Transverse colon (tissue), 4 donors: ENCODE results near the gene WASF2. TPM values are rescaled to one million over a fixed set of nuclear protein-coding genes. Genes with fewer than 3 reads are reported as not detected.
A peak's percentile ranks its signal among the peaks of the same experiment; 100 is the strongest.
"Not testable (repeated sequence)": the region's sequence is repeated elsewhere in the genome, so short reads cannot be mapped to it uniquely, and the experiment has no call there.

Experiments used
- DNase-seq: peaks from one replicate; pipeline ENCODE4 v3.0.0-alpha.2; 2019
- H3K27ac ChIP-seq, 4 donors: fragments of 200-600 bp; sonication (generic); 2 replicates each; pipeline ENCODE4 v1.5.1; 2016 to 2018; ENCODE audit warnings: inconsistent platforms in 4 of 4
- H3K27me3 ChIP-seq: fragments of 200-600 bp; sonication (generic); 2 replicates; pipeline ENCODE4 v1.5.1; 2017; ENCODE audit warnings: inconsistent platforms
- H3K36me3 ChIP-seq, 4 donors: fragments of 200-600 bp; sonication (generic); 2 replicates each; pipeline ENCODE4 v1.5.1; 2017 to 2019; ENCODE audit warnings: inconsistent platforms in 4 of 4
- H3K4me1 ChIP-seq, 4 donors: fragments of 200-600 bp; sonication (generic); 2 replicates each; pipeline ENCODE4 v1.5.1; 2017 to 2020; ENCODE audit warnings: inconsistent platforms in 4 of 4
- H3K4me3 ChIP-seq, 4 donors: fragments of 200-600 bp; sonication (generic); 1 replicate in 1 of 4; 2 replicates in 3 of 4; pipeline versions ENCODE4 v1.5.1 to v1.6.1; 2017 to 2019; ENCODE audit warnings: inconsistent platforms in 4 of 4
- H3K9me3 ChIP-seq, 2 donors: fragments of 200-600 bp; sonication (generic); 2 replicates each; pipeline ENCODE4 v1.5.1; 2017 to 2019; ENCODE audit warnings: inconsistent platforms in 2 of 2
- EP300 ChIP-seq: sonication (generic); formaldehyde crosslinking; IDR thresholded peaks from one replicate; pipeline ENCODE4 v1.6.1; 2017; ENCODE audit warnings: antibody characterized with exemption, low read depth
- POLR2A ChIP-seq: fragments of 450-650 bp; IDR thresholded peaks from one replicate; pipeline ENCODE4 v1.6.1; 2016; ENCODE audit warnings: antibody characterized with exemption, mild to moderate bottlenecking, moderate library complexity
- POLR2AphosphoS5 ChIP-seq, 3 donors: sonication (generic); formaldehyde crosslinking; IDR thresholded peaks; one replicate each; pipeline ENCODE4 v1.6.1; 2016; ENCODE audit warnings: antibody characterized with exemption in 3 of 3
- WGBS, 2 donors: methylation state at CpG; one replicate each; pipeline ENCODE4 v1.1.5; 2018; ENCODE audit warnings: low coverage in 1 of 2; 5-methylcytosine and 5-hydroxymethylcytosine counted together
- in situ Hi-C, 4 donors: fragments of 200-750 bp; cut with MboI; loops; one replicate each; pipeline versions ENCODE4 v1.15.0 to v1.15.1; 2017; ENCODE audit warnings: low sequenced_read_pairs in 3 of 4, low pct_ligation_motif_present in 1 of 4, low pct_unique_long_range_greater_than_20kb in 1 of 4
- intact Hi-C: fragments of 100-400 bp; cut with DNase I; formaldehyde crosslinking; loops from one replicate; pipeline ENCODE4 v1.15.1; 2023; ENCODE audit warnings: low total_unique reads
- total RNA-seq, 4 donors: library from RNA; depleted of rRNA; stranded (reverse); fragments of >200 nt; gene quantifications; one replicate each; pipeline ENCODE4 v1.1.0, GENCODE V29; 2016
- TF ChIP-seq, protein P1 (sequence below), 5 experiments: fragments of 200-600 bp in 3 of 5; fragments of 450-650 bp in 2 of 5; sonication (generic) in 3 of 5; IDR thresholded peaks; 1 replicate in 2 of 5; 2 replicates in 3 of 5; pipeline ENCODE4 v1.5.1; 2016 to 2017; ENCODE audit warnings: antibody characterized with exemption in 5 of 5, inconsistent platforms in 3 of 5, mild to moderate bottlenecking in 2 of 5, moderate library complexity in 1 of 5

The WASF2 gene
- total RNA-seq, 4 donors from 2014 or later: 34.6 to 114 (median 60.9) TPM

GRCh38 chr1:27388337-27389005, 101.5 kb downstream of the WASF2 start:
- DNase-seq: peak; percentile 85
- WGBS, 2 donors: 39 to 100% methylated on average over 1 to 5 of the region's 5 CpGs
- intact Hi-C loops: no loop called here
- Histone ChIP-seq H3K9me3 (no peaks in the 10 kb centered on the region), H3K27me3 (peaks cover 7% of the 10 kb centered on the region), H3K4me1 (peaks cover 16 to 20% (median 18%) of the 10 kb centered on the region in 4 donors), H3K4me3 (no peak overlapping the region), H3K27ac (no peak overlapping the region), H3K36me3 (no peaks in the 10 kb centered on the region)
- TF ChIP-seq POLR2AphosphoS5 (IDR thresholded peaks at IDR 0.05): no peak
- TF ChIP-seq, protein P1, sequence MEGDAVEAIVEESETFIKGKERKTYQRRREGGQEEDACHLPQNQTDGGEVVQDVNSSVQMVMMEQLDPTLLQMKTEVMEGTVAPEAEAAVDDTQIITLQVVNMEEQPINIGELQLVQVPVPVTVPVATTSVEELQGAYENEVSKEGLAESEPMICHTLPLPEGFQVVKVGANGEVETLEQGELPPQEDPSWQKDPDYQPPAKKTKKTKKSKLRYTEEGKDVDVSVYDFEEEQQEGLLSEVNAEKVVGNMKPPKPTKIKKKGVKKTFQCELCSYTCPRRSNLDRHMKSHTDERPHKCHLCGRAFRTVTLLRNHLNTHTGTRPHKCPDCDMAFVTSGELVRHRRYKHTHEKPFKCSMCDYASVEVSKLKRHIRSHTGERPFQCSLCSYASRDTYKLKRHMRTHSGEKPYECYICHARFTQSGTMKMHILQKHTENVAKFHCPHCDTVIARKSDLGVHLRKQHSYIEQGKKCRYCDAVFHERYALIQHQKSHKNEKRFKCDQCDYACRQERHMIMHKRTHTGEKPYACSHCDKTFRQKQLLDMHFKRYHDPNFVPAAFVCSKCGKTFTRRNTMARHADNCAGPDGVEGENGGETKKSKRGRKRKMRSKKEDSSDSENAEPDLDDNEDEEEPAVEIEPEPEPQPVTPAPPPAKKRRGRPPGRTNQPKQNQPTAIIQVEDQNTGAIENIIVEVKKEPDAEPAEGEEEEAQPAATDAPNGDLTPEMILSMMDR (IDR thresholded peaks at IDR 0.05): peak; percentile 84 to 95 (median 91)
- in situ Hi-C loops: loop anchor here in 1 of 4 donors (5.0 kb wide), 1 partner anchor 86 kb away; no protein-coding TSS in a partner anchor

GRCh38 chr1:27384797-27385196, 105.2 kb downstream of the WASF2 start:
- H3K4me3 ChIP-seq, H3K36me3 ChIP-seq, intact Hi-C loops, H3K27me3 ChIP-seq, H3K27ac ChIP-seq, DNase-seq, H3K9me3 ChIP-seq, H3K4me1 ChIP-seq: not testable (repeated sequence)
- 83% methylated on average over 3 of the region's 3 CpGs; no CpG with 5 or more reads in 1 of the 2 donors for WGBS, 2 donors
- in situ Hi-C loops: loop anchor here in 1 of 4 donors (5.0 kb wide), 1 partner anchor 82 kb away; no protein-coding TSS in a partner anchor

GRCh38 chr1:27383661-27384060, 106.3 kb downstream of the WASF2 start:
- no peaks in the 10 kb centered on the region for H3K9me3 ChIP-seq
- TF ChIP-seq POLR2AphosphoS5 (IDR thresholded peaks at IDR 0.05) (no peak), POLR2A (no peak)
- no peak overlapping the region for H3K4me3 ChIP-seq
- in situ Hi-C loops: no loop called here
- H3K4me1 ChIP-seq: peaks cover 0 to 6% (median 2%) of the 10 kb centered on the region in 4 donors
- H3K27me3 ChIP-seq: no peaks in the 10 kb centered on the region
- intact Hi-C loops: no loop called here
- DNase-seq: no peak
- WGBS, 2 donors: 95 to 100% methylated on average over 3 to 13 of the region's 13 CpGs
- no peaks in the 10 kb centered on the region for H3K36me3 ChIP-seq
- H3K27ac ChIP-seq: no peak overlapping the region

DNA sequence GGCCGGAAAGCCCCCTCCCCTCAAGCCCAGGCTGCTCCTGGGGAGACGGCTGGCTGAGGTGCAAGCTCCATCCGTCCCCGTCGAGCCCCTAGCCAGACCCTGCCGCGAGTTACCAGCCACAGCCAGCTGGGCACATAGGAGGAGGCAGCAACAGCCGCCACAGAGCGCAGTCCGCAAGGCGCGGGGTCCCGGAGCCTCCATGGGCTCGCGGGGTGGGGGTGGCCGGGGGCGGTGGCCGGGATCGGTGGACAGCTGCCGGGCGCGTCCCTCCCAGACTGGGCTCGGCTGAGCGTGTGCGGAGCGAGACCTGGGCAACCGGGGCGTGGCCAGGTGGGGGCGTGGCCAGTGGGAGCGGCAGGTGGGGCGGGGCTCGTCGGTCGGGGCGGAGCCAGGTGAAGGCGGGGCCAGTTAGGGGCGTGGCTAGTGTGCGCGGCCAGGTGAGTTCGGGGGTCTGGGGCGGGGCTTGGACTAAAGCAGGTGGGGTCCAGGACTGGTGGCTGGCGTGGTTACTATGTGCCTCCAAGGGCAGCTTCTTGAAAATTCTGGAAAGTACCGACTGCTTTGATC, 106.8 kb downstream of the WASF2 start, which contains the start of gene CD164L2:
Gene CD164L2 (minus strand): TSS at position 295 of the 567 bp plus-strand sequence. CDS start 94 bp downstream, at position 201.
- Histone ChIP-seq H3K36me3 (no peaks in the 10 kb centered on the region), H3K27me3 (no peaks in the 10 kb centered on the region), H3K4me3 (peak within 1 kb of the TSS in 1 of 4 donors; percentile 22), H3K27ac (no peak within 1 kb of the TSS), H3K9me3 (no peaks in the 10 kb centered on the region), H3K4me1 (peaks cover 0 to 6% (median 2%) of the 10 kb centered on the region in 4 donors)
- peak; percentile 85 for DNase-seq
- in situ Hi-C loops (no loop called here), intact Hi-C loops (no loop called here)
- WGBS, 2 donors: 19% methylated on average over 36 of the region's 43 CpGs; no CpG with 5 or more reads in 1 of the 2 donors
- TF ChIP-seq POLR2AphosphoS5 (IDR thresholded peaks at IDR 0.05) (no peak), POLR2A (no peak), EP300 (no peak)
- TF ChIP-seq, protein P1 (IDR thresholded peaks at IDR 0.05): no peak

GRCh38 chr1:27381969-27382762, 107.8 kb downstream of the WASF2 start:
- 75% methylated on average over 18 of the region's 18 CpGs; no CpG with 5 or more reads in 1 of the 2 donors for WGBS, 2 donors
- in situ Hi-C loops: no loop called here
- TF ChIP-seq POLR2A (no peak), EP300 (no peak), POLR2AphosphoS5 (IDR thresholded peaks at IDR 0.05) (no peak)
- TF ChIP-seq, protein P1 (IDR thresholded peaks at IDR 0.05): no peak
- DNase-seq: no peak
- H3K27me3 ChIP-seq: no peaks in the 10 kb centered on the region
- no peaks in the 10 kb centered on the region for H3K36me3 ChIP-seq
- H3K9me3 ChIP-seq: no peaks in the 10 kb centered on the region
- H3K4me1 ChIP-seq: peaks cover 0 to 6% (median 2%) of the 10 kb centered on the region in 4 donors
- H3K4me3 ChIP-seq: no peak overlapping the region
- intact Hi-C loops: no loop called here
- H3K27ac ChIP-seq: no peak overlapping the region
